GM21528 (cell line): ENCODE measurements around the gene BIRC3.

ENCODE experiments used
- ATAC-seq: cut with Tn5 transposase; IDR thresholded peaks from one replicate; pipeline ENCODE4 v1.9.1; 2021; ENCODE audit warnings: mild to moderate bottlenecking, moderate library complexity; ENCODE audit not compliant: unreplicated experiment, low FRiP score

The BIRC3 gene

GRCh38 chr11:102317099-102317767 is at the start of gene BIRC3:
Gene BIRC3 (plus strand): TSS chr11:102317484. CDS start chr11:102324510, 7,026 bp downstream.
- peak; percentile 83 for ATAC-seq

GRCh38 chr11:102267609-102268008 is 49.7 kb upstream of the BIRC3 start:
- no peak for ATAC-seq

GRCh38 chr11:102268083-102268984 is 49.0 kb upstream of the BIRC3 start:
- peak; percentile 89 for ATAC-seq

DNA sequence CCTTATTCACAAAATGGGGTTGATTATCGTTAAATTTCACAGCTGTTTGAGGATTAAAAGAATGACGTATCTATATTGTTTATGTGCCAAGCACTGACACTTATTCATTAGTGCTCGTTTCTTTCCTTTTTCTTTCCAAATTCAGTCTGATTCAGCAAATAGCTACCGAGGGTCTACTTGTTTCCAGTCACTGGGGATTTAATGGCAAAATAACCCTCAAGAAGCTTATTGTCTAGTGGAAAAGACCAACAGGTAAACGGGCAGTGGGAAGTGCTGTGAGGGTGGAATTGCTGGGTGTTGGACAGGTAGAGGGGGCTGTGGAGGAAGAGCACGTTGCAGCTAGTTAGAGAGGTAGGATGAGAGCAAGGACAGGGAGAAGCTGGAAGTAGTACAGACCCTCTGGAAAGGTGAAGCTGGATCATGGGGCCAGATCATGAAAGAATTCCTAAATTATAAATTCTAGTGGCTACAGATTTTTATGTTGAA is 48.3 kb upstream of the BIRC3 start:
- no peak for ATAC-seq

GRCh38 chr11:102269927-102270326 is 47.4 kb upstream of the BIRC3 start:
- no peak for ATAC-seq

DNA sequence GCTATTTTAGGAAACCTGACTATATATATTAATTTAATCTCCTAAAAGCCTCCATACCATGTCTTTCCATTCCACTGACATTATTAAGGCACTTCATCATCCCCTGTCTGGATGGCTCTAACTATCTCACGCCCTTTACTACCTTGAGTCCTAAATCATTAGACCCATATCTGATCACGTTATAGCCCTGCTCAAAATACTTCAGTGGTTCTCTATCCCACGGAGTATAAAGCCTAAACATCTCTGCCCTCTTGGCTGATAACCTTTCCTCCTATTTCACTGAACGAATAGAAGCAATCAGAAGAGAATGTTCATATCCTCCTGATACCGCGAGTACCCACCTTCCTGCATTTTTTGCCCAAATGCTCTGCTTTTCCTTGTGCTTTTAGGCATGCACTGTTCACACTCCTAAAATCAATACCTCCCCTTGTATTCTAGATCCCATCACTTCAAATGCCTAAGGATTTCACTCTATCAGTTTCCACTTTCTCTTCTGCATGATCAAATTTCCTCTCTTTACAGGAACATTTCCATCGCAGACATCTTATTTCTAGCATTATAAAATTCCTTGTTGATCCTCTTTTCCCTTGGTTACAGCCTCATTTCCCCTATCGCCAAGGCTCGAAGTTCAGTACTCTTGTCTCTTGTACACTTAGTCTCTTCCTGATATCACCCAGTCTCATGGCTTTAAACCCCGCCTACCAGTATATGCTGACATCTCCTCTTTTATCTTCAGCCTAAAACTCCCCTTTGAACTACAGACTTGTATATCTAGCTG is 45.0 kb upstream of the BIRC3 start:
- ATAC-seq = no peak

DNA sequence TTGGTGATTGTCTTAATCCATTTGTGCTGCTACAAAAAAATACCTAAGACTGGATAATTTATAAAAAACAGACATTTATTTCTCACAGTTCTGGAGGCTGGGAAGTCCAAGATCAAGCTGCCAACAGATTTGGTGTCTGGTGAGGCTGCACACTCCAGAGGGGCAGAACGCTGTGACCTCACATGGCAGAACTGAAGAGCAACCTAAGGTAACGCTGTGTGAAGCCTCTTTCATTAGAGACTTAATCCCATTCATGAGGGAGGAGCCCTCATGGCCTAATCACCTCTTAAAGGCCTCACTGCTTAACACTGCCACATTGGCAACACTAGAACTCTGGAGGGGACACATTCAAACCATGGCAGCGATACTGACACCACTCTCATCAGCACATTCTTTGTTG is 42.7 kb upstream of the BIRC3 start:
- ATAC-seq = no peak

- ATAC-seq = no peak
These were observed 40.9 kb upstream of the BIRC3 start for GRCh38 chr11:102276362-102276761.

DNA sequence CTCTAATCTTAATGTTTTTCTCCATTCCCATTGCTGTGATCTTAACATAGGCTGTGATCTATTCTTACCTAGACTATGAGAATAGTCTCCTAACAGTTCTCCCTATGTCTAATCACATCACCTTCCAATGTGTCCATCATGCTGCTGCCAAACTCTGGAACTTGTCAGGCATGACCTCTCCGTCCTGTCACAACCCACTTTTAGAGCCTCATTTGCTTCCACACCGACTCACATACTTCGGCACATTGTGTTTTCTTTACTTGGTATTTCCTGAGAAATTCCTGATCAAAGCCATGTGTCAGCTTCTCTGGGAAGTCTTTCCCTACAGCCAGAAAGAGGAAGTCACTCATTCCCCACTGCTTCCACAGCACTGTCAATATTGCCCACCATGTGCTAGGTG is 40.5 kb upstream of the BIRC3 start:
- no peak for ATAC-seq

DNA sequence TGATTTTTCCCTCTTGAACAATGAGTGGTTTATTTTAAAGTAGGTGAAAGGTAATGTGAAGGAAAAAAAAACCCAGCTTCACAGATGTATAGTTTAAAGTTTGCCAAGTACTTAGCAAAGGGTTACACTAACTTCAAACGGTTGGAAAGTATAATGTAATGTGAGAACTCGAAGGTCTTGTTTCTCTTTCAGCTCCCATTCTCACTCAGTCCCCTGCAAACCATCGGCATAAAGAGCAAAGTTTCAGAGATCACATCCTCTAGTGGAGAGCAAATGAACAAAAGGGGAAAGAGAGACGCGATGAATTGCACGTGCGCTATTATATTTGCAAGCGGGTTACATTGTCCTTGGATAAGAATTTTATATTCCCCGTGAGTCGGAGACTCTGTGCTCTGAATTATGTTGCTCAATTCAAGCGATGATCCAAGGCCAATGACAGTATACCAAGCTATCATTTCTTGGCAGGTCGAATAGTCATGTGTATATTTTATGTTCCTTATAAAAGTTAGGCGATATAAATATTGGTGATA is 37.6 kb upstream of the BIRC3 start:
- ATAC-seq = peak; percentile 86

- ATAC-seq = no peak
These were observed 36.9 kb upstream of the BIRC3 start for GRCh38 chr11:102280245-102280833.

- no peak for ATAC-seq
These were observed 34.2 kb upstream of the BIRC3 start for GRCh38 chr11:102283116-102283485.

- no peak for ATAC-seq
These were observed 33.3 kb upstream of the BIRC3 start for GRCh38 chr11:102284008-102284407.

- no peak for ATAC-seq
These were observed 31.0 kb upstream of the BIRC3 start for GRCh38 chr11:102286292-102286691.

- ATAC-seq = peak; percentile 96
These were observed 29.1 kb upstream of the BIRC3 start for GRCh38 chr11:102287964-102288724.

- ATAC-seq = no peak
These were observed 28.6 kb upstream of the BIRC3 start for GRCh38 chr11:102288725-102289083.

GRCh38 chr11:102289592-102289991 is 27.7 kb upstream of the BIRC3 start:
- no peak for ATAC-seq

DNA sequence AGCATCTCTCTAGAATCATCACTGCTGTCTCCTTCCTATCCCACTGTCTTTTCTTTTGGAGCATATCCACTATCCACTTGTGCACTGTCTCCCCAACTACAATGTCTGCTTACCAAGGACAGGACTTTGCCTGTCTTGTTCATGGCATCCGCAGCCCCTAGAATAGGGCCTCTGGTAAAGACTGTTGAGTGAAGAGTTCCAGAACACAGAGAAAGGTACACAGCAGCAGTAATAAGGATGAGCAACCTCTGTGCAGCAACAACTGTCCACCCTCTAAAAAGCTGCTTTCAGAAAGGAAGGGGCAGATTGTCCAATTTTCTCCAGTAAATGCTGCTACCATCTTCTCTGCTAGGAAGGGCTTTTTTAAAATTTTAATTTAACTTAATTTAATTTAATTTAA is 25.5 kb upstream of the BIRC3 start:
- no peak for ATAC-seq

GRCh38 chr11:102292933-102293332 is 24.4 kb upstream of the BIRC3 start:
- ATAC-seq = no peak
